Measurements from ENCODE around the gene FHDC1.

DNA sequence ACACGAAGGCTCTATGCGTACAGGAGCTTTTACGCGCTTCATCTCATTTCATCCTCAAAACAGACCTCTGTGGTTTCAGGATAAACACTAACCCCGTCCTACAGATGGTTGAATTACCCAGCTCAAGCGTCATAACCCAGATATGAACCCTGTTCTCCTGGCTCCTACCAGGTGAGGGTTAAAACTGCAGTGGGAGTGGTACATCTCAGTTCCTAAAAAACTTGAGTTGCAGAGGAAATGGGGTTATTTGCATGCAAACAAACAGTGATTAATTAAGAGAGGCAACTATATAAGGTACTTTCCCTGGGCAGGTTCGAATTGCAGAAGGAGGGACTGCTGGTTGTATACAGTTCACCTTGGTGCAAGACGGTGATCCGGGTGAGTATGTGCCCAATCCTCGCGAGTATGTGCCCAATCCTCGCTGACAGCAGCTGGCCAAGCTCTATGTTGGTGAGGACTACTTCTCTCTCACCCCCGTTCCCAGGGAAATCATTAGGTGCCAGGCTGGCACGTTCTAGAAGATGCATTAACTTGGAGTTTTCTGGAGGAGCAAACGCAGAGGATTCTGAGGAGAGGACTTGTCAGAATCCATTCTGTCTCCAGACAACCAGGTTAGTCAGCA lies 72.6 kb downstream of the FHDC1 start:
- TF ChIP-seq EZH2 (IDR thresholded peaks at IDR 0.05) (no peak), POLR2AphosphoS5 (IDR thresholded peaks at IDR 0.05; ENCODE audit: borderline replicate concordance, low read depth, low read length) (no peak), FOXP2 (optimal IDR thresholded peaks at IDR 0.05; ENCODE audit: control extremely low read depth, extremely low read length, insufficient read depth) (no peak)

Measured in SK-N-MC (cell line).